B cell (primary cell): ENCODE results near the gene GTPBP6. TPM values are rescaled to one million over a fixed set of nuclear protein-coding genes. Genes with fewer than 3 reads are reported as not detected.

Experiments
- ATAC-seq: fragments of 200-7000 bp; cut with Tn5 transposase; one replicate; pipeline ENCODE4 v1.10.0; 2021; ENCODE audit warnings: low read depth, mild to moderate bottlenecking, moderate number of reproducible peaks, moderate library complexity
- CTCF ChIA-PET: fragments of 350-600 bp; sonication (Branson Sonifier 250); formaldehyde crosslinking; loops from one replicate; lab custom pipeline; 2021; ENCODE audit warnings: antibody characterized with exemption, inconsistent platforms; lab: Charles Lee
- POLR2A ChIA-PET: fragments of 350-600 bp; sonication (Branson Sonifier 250); formaldehyde crosslinking; loops from one replicate; lab custom pipeline; 2021; ENCODE audit warnings: antibody characterized with exemption; lab: Charles Lee
- DNase-seq: peaks from one replicate; pipeline ENCODE4 v3.0.0; 2013
- H2AFZ ChIP-seq: 2 replicates; pipeline ENCODE4 v1.6.1; 2012; ENCODE audit warnings: mild to moderate bottlenecking, low read depth, low read length; ENCODE audit not compliant: insufficient read depth, poor library complexity, severe bottlenecking
- H3K27ac ChIP-seq, 2 donors: 1 replicate in 1 of 2; 2 replicates in 1 of 2; pipeline ENCODE4 v1.5.1; 2012 to 2013; ENCODE audit warnings: low read length in 2 of 2, mild to moderate bottlenecking in 2 of 2, moderate library complexity in 1 of 2
- H3K27me3 ChIP-seq, 4 experiments: fragments of 200-600 bp in 1 of 4; sonication (generic) in 1 of 4; replicated peaks in 1 of 4; 1 replicate in 2 of 4; 2 replicates in 2 of 4; pipeline versions ENCODE4 v1.6.1 to v1.7.0; 2013 to 2016; ENCODE audit warnings: low read length in 3 of 4, mild to moderate bottlenecking in 2 of 4, mixed read lengths in 1 of 4, moderate library complexity in 1 of 4; ENCODE audit not compliant: insufficient read depth in 4 of 4, control insufficient read depth in 3 of 4; ENCODE audit errors: control extremely low read depth in 1 of 4
- H3K36me3 ChIP-seq, 2 experiments: replicated peaks in 1 of 2; 1 replicate in 1 of 2; 2 replicates in 1 of 2; pipeline versions ENCODE4 v1.6.1 to v1.7.1; 2013; ENCODE audit warnings: low read length in 1 of 2; ENCODE audit not compliant: insufficient read depth in 2 of 2, control insufficient read depth in 1 of 2; ENCODE audit errors: control extremely low read depth in 1 of 2, extremely low read depth in 1 of 2
- H3K4me1 ChIP-seq, 2 donors: fragments of 200-600 bp in 1 of 2; sonication (generic) in 1 of 2; 1 replicate in 1 of 2; 2 replicates in 1 of 2; pipeline versions ENCODE4 v1.5.1 to v1.6.1; 2013 to 2017; ENCODE audit warnings: low read length in 2 of 2; ENCODE audit not compliant: control insufficient read depth in 2 of 2, insufficient read depth in 2 of 2
- H3K4me2 ChIP-seq: replicated peaks from 2 replicates; pipeline ENCODE3; 2012; ENCODE audit warnings: mild to moderate bottlenecking, low read depth, low read length; ENCODE audit not compliant: poor library complexity, severe bottlenecking
- H3K4me3 ChIP-seq, 5 experiments: fragments of 200-600 bp in 1 of 5; sonication (generic) in 1 of 5; 1 replicate in 3 of 5; 2 replicates in 2 of 5; pipeline versions ENCODE4 v1.5.1 to v1.7.0; 2011 to 2016; ENCODE audit warnings: low read length in 4 of 5, mild to moderate bottlenecking in 4 of 5, low read depth in 2 of 5, control low read depth in 1 of 5, moderate library complexity in 1 of 5; ENCODE audit not compliant: insufficient read depth in 1 of 5; ENCODE audit errors: control extremely low read depth in 1 of 5, extremely low read depth in 1 of 5
- H3K79me2 ChIP-seq: fragments of 200-600 bp; sonication (generic); one replicate; pipeline ENCODE4 v1.6.0; 2016; ENCODE audit warnings: low read length; ENCODE audit not compliant: control insufficient read depth, insufficient read depth
- H3K9ac ChIP-seq: fragments of 200-600 bp; sonication (generic); 2 replicates; pipeline ENCODE4 v1.6.1; 2017; ENCODE audit warnings: mild to moderate bottlenecking, low read length, moderate library complexity
- H3K9me3 ChIP-seq, 3 donors: one replicate each; pipeline versions ENCODE4 v1.6.1 to v1.7.1; 2013; ENCODE audit warnings: low read length in 2 of 3; ENCODE audit not compliant: control insufficient read depth in 2 of 3, insufficient read depth in 1 of 3; ENCODE audit errors: control extremely low read depth in 1 of 3
- H4K20me1 ChIP-seq: 2 replicates; pipeline ENCODE4 v1.6.0; 2012; ENCODE audit warnings: mild to moderate bottlenecking, low read length; ENCODE audit not compliant: insufficient read depth, control insufficient read depth, poor library complexity, severe bottlenecking
- H3K27ac Mint-ChIP-seq: one replicate; pipeline ENCODE4 v1.8.0; 2021; ENCODE audit warnings: mixed read lengths
- H3K27me3 Mint-ChIP-seq: one replicate; pipeline ENCODE4 v1.8.0; 2021; ENCODE audit warnings: mixed read lengths
- H3K4me1 Mint-ChIP-seq: one replicate; pipeline ENCODE4 v1.8.0; 2021; ENCODE audit warnings: mixed read lengths
- H3K4me3 Mint-ChIP-seq: one replicate; pipeline ENCODE4 v1.8.0; 2021; ENCODE audit warnings: mixed read lengths
- H3K9me3 Mint-ChIP-seq: one replicate; pipeline ENCODE4 v1.8.0; 2022; ENCODE audit warnings: mixed read lengths; ENCODE audit not compliant: insufficient read depth
- CTCF ChIP-seq: fragments of 200-600 bp; IDR thresholded peaks from one replicate; pipeline ENCODE4 v1.8.0; 2022; ENCODE audit warnings: antibody characterized with exemption, mild to moderate bottlenecking
- EZH2 ChIP-seq: IDR thresholded peaks from 2 replicates; pipeline ENCODE4 v1.6.1; 2012; ENCODE audit warnings: borderline replicate concordance, low read depth, mild to moderate bottlenecking, moderate library complexity, low read length; ENCODE audit not compliant: insufficient read depth, poor library complexity, severe bottlenecking
- WGBS: methylation state at CpG from one replicate; pipeline ENCODE4 v1.1.5; 2013; ENCODE audit warnings: missing lambda C conversion rate; ENCODE audit not compliant: insufficient coverage; 5-methylcytosine and 5-hydroxymethylcytosine counted together
- intact Hi-C: fragments of 100-400 bp; cut with micrococcal nuclease; formaldehyde crosslinking; loops from one replicate; pipeline ENCODE4 v1.10.0; 2022
- polyA plus RNA-seq: library from polyadenylated mRNA; depleted of rRNA; stranded (reverse); fragments of >200 nt; gene quantifications from 2 replicates; pipeline ENCODE4 v1.2.3, GENCODE V29; 2012
- total RNA-seq, 2 donors: library from RNA; stranded (reverse); fragments of 120-200 nt in 1 of 2; gene quantifications; 1 replicate in 1 of 2; 2 replicates in 1 of 2; pipeline versions ENCODE4 v1.2.3 to v1.2.4, GENCODE V29; 2013 to 2022

The GTPBP6 gene
- total and polyA plus RNA-seq, 2 donors (not counting 1 experiment from before 2014, with no cell fraction given) = 72.9 to 82.9 TPM

- H3K27me3 ChIP-seq = no peaks in the 10 kb centered on the region
- DNase-seq (no peak), ATAC-seq (no peak)
- H2AFZ ChIP-seq = no peak overlapping the region
- no peak overlapping the region for H3K27ac ChIP-seq
- Mint-ChIP-seq H3K4me1 (peaks cover 4% of the 10 kb centered on the region), H3K4me3 (no peak overlapping the region), H3K27ac (no peak overlapping the region), H3K27me3 (no peaks in the 10 kb centered on the region), H3K9me3 (no peaks in the 10 kb centered on the region)
- no peaks in the 10 kb centered on the region for H4K20me1 ChIP-seq
- ChIA-PET POLR2A (no interaction called here), CTCF (no interaction called here)
- H3K4me2 ChIP-seq = no peak overlapping the region
- 94% methylated on average over 37 of the region's 39 CpGs for WGBS
- H3K36me3 ChIP-seq = peaks cover 0 to 8% of the 10 kb centered on the region in 2 experiments
- H3K79me2 ChIP-seq = peaks cover 13% of the 10 kb centered on the region
- H3K4me3 ChIP-seq = no peak overlapping the region
- intact Hi-C loops = no loop called here
- H3K4me1 ChIP-seq = peaks cover 0 to 4% of the 10 kb centered on the region in 2 donors
- no peak for TF ChIP-seq EZH2
- no peak for TF ChIP-seq CTCF
- H3K9ac ChIP-seq = no peak overlapping the region
- H3K9me3 ChIP-seq = peaks cover 0 to 18% (median 0%) of the 10 kb centered on the region in 3 donors
Observed at GRCh38 chrX:353566-354535, 35.3 kb upstream of the GTPBP6 start.
